Nephron progenitor cell (in vitro differentiated cells): ENCODE results near the gene ACSF3.
"Not testable (repeated sequence)": the region's sequence is repeated elsewhere in the genome, so short reads cannot be mapped to it uniquely, and the experiment has no call there.

Source experiments
- DNase-seq: peaks from one replicate; pipeline ENCODE4 v3.0.0; 2021
- H3K27ac Mint-ChIP-seq: 2 replicates; pipeline ENCODE4 v1.8.0; 2021; ENCODE audit warnings: mild to moderate bottlenecking, moderate library complexity, mixed read lengths
- H3K27me3 Mint-ChIP-seq: 2 replicates; pipeline ENCODE4 v1.8.0; 2021; ENCODE audit warnings: mild to moderate bottlenecking, low read depth, mixed read lengths; ENCODE audit not compliant: poor library complexity
- H3K36me3 Mint-ChIP-seq: 2 replicates; pipeline ENCODE4 v1.8.0; 2021; ENCODE audit warnings: low read depth, mixed read lengths
- H3K4me1 Mint-ChIP-seq: 2 replicates; pipeline ENCODE4 v1.8.0; 2021; ENCODE audit warnings: mixed read lengths
- H3K4me3 Mint-ChIP-seq: 2 replicates; pipeline ENCODE4 v1.8.0; 2021; ENCODE audit warnings: mild to moderate bottlenecking, moderate library complexity, mixed read lengths
- H3K9me3 Mint-ChIP-seq: 2 replicates; pipeline ENCODE4 v1.8.0; 2021; ENCODE audit warnings: mild to moderate bottlenecking, moderate library complexity, mixed read lengths
- CTCF ChIP-seq: fragments of 200-600 bp; sonication (generic); IDR thresholded peaks from 2 replicates; pipeline ENCODE4 v1.5.0; 2021; ENCODE audit warnings: antibody characterized with exemption

ACSF3 gene

GRCh38 chr16:89164436-89164835 lies 70.8 kb downstream of the ACSF3 start:
- Mint-ChIP-seq H3K4me1 (peaks cover 41% of the 10 kb centered on the region), H3K27ac (peak overlapping the region; percentile 88), H3K4me3 (no peak overlapping the region)

GRCh38 chr16:89164847-89165680 lies 71.4 kb downstream of the ACSF3 start:
- no peak for DNase-seq
- Mint-ChIP-seq H3K36me3 (no peaks in the 10 kb centered on the region), H3K9me3 (no peaks in the 10 kb centered on the region), H3K27me3 (peaks cover 22% of the 10 kb centered on the region), H3K4me1 (peaks cover 41% of the 10 kb centered on the region), H3K4me3 (no peak overlapping the region), H3K27ac (no peak overlapping the region)
- no peak for TF ChIP-seq CTCF

More at GRCh38 chr16:89164436-89164835, 70.8 kb downstream of the ACSF3 start:
- no peak for TF ChIP-seq CTCF
- H3K27me3 Mint-ChIP-seq, result peaks cover 16% of the 10 kb centered on the region
- no peaks in the 10 kb centered on the region for H3K9me3 Mint-ChIP-seq
- H3K36me3 Mint-ChIP-seq, result no peaks in the 10 kb centered on the region
- DNase-seq, result peak; percentile 70

GRCh38 chr16:89165681-89165979 lies 72.0 kb downstream of the ACSF3 start:
- H3K27ac Mint-ChIP-seq, DNase-seq, H3K9me3 Mint-ChIP-seq, H3K36me3 Mint-ChIP-seq, H3K4me3 Mint-ChIP-seq: not testable (repeated sequence)
- peaks cover 27% of the 10 kb centered on the region for H3K27me3 Mint-ChIP-seq
- peaks cover 44% of the 10 kb centered on the region for H3K4me1 Mint-ChIP-seq

GRCh38 chr16:89166696-89167424 lies 73.2 kb downstream of the ACSF3 start:
- H3K9me3 Mint-ChIP-seq, result no peaks in the 10 kb centered on the region
- no peak for DNase-seq
- H3K4me3 Mint-ChIP-seq, result no peak overlapping the region

GRCh38 chr16:89167425-89167941 lies 73.8 kb downstream of the ACSF3 start:
- Mint-ChIP-seq H3K36me3 (no peaks in the 10 kb centered on the region), H3K9me3 (no peaks in the 10 kb centered on the region), H3K27ac (no peak overlapping the region), H3K4me1 (peaks cover 50% of the 10 kb centered on the region), H3K27me3 (peaks cover 34% of the 10 kb centered on the region), H3K4me3 (no peak overlapping the region)
- TF ChIP-seq CTCF, result peak; percentile 89
- peak; percentile 99 for DNase-seq

More at GRCh38 chr16:89166696-89167424, 73.2 kb downstream of the ACSF3 start:
- no peak for TF ChIP-seq CTCF
- peaks cover 32% of the 10 kb centered on the region for H3K27me3 Mint-ChIP-seq
- no peaks in the 10 kb centered on the region for H3K36me3 Mint-ChIP-seq
- H3K27ac Mint-ChIP-seq, result no peak overlapping the region
- peaks cover 47% of the 10 kb centered on the region for H3K4me1 Mint-ChIP-seq

GRCh38 chr16:89168381-89169189 lies 74.9 kb downstream of the ACSF3 start:
- H3K27ac Mint-ChIP-seq, result no peak overlapping the region
- H3K4me1 Mint-ChIP-seq, result peaks cover 57% of the 10 kb centered on the region
- no peak for TF ChIP-seq CTCF
- H3K27me3 Mint-ChIP-seq, result peaks cover 38% of the 10 kb centered on the region
- no peak for DNase-seq
- H3K4me3 Mint-ChIP-seq, result no peak overlapping the region
- H3K9me3 Mint-ChIP-seq, result no peaks in the 10 kb centered on the region
- no peaks in the 10 kb centered on the region for H3K36me3 Mint-ChIP-seq
